ENCODE results near the gene HHIPL1.
A peak's percentile ranks its signal among the peaks of the same experiment; 100 is the strongest.

HHIPL1 gene

GRCh38 chr14:99676657-99677056 is 31.7 kb downstream of the HHIPL1 start:
- DNase-seq (ENCODE audit: low spot score) = no peak

- DNase-seq (ENCODE audit: low spot score) = no peak
Measured at GRCh38 chr14:99677231-99678140, 32.6 kb downstream of the HHIPL1 start.

- DNase-seq (ENCODE audit: low spot score) = no peak
Measured at GRCh38 chr14:99678198-99678597, 33.3 kb downstream of the HHIPL1 start.

GRCh38 chr14:99679111-99679510 is 34.2 kb downstream of the HHIPL1 start:
- no peak for DNase-seq (ENCODE audit: low spot score)

- no peak for DNase-seq (ENCODE audit: low spot score)
Measured at GRCh38 chr14:99679543-99679942, 34.6 kb downstream of the HHIPL1 start.

GRCh38 chr14:99679996-99680395 is 35.1 kb downstream of the HHIPL1 start:
- no peak for DNase-seq (ENCODE audit: low spot score)

- no peak for DNase-seq (ENCODE audit: low spot score)
Measured at GRCh38 chr14:99681101-99681831, 36.3 kb downstream of the HHIPL1 start.

- DNase-seq (ENCODE audit: low spot score) = no peak
Measured at GRCh38 chr14:99681832-99682148, 36.9 kb downstream of the HHIPL1 start.

- DNase-seq (ENCODE audit: low spot score) = peak; percentile 78
Measured at GRCh38 chr14:99682809-99683618, 38.1 kb downstream of the HHIPL1 start.

- DNase-seq (ENCODE audit: low spot score) = peak; percentile 96
Measured at GRCh38 chr14:99683619-99684409, 38.9 kb downstream of the HHIPL1 start, which contains the start of gene CYP46A1. Gene CYP46A1, plus strand, starts transcription at chr14:99684298. Its CDS starts 120 bp downstream, at chr14:99684418.

- no peak for DNase-seq (ENCODE audit: low spot score)
Measured at GRCh38 chr14:99684410-99684934, 39.5 kb downstream of the HHIPL1 start.

- DNase-seq (ENCODE audit: low spot score) = no peak
Measured at GRCh38 chr14:99685151-99685591, 40.2 kb downstream of the HHIPL1 start.

- DNase-seq (ENCODE audit: low spot score) = no peak
Measured at GRCh38 chr14:99685596-99685995, 40.7 kb downstream of the HHIPL1 start.

- no peak for DNase-seq (ENCODE audit: low spot score)
Measured at GRCh38 chr14:99686557-99687283, 41.8 kb downstream of the HHIPL1 start.

GRCh38 chr14:99687284-99688209 is 42.6 kb downstream of the HHIPL1 start:
- peak; percentile 22 for DNase-seq (ENCODE audit: low spot score)

GRCh38 chr14:99688210-99688581 is 43.3 kb downstream of the HHIPL1 start:
- DNase-seq (ENCODE audit: low spot score) = no peak

- DNase-seq (ENCODE audit: low spot score) = no peak
Measured at GRCh38 chr14:99688629-99689028, 43.7 kb downstream of the HHIPL1 start.

GRCh38 chr14:99689266-99690236 is 44.6 kb downstream of the HHIPL1 start:
- DNase-seq (ENCODE audit: low spot score) = no peak
